ENCODE data around the gene MATR3.
"Not testable (repeated sequence)": the region's sequence is repeated elsewhere in the genome, so short reads cannot be mapped to it uniquely, and the experiment has no call there.

The MATR3 gene

DNA sequence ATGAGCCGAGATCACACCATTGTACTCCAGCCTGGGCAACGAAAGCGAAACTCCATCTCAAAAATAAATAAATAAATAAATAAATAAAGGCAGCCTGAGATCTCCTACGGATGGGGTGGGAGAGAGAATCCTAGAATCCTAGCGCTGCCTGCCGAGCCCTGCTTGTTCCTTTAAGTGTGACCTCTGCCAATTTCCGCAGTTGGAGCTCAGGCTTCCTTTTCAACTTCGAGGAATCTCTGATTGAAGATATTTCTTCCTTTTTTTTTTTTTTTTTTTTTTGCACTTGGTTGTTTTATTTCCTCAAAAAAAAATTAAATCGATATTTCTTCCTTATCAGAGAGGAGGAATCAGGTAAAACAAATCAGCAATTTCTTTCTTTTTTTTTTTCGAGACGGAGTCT, 27.3 kb upstream of the MATR3 start:
- Histone ChIP-seq H3K27ac (no peak overlapping the region), H3K4me3 (no peak overlapping the region)
- TF ChIP-seq, protein P1, sequence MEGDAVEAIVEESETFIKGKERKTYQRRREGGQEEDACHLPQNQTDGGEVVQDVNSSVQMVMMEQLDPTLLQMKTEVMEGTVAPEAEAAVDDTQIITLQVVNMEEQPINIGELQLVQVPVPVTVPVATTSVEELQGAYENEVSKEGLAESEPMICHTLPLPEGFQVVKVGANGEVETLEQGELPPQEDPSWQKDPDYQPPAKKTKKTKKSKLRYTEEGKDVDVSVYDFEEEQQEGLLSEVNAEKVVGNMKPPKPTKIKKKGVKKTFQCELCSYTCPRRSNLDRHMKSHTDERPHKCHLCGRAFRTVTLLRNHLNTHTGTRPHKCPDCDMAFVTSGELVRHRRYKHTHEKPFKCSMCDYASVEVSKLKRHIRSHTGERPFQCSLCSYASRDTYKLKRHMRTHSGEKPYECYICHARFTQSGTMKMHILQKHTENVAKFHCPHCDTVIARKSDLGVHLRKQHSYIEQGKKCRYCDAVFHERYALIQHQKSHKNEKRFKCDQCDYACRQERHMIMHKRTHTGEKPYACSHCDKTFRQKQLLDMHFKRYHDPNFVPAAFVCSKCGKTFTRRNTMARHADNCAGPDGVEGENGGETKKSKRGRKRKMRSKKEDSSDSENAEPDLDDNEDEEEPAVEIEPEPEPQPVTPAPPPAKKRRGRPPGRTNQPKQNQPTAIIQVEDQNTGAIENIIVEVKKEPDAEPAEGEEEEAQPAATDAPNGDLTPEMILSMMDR (IDR thresholded peaks at IDR 0.05): no peak
- DNase-seq (ENCODE audit: low spot score): no peak

DNA sequence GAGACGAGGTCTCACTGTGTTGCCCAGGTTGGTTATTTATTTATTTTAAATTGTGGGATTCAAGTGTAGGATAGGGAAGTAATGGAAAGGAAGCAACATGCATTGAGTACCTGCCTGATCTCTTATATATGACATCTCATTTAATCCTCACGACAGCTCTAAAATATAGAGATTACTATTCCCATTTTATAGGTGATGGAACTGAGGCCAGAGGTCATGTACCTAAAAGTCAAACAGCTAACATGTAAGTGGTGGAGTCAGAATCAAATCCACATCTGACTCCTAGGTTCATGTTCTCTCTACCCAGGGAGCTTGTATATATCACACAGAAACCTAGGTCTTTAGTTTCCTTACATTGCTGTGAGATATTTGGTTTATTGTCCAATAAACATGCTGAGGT, 26.1 kb upstream of the MATR3 start:
- H3K4me3 ChIP-seq: no peak overlapping the region
- H3K27ac ChIP-seq: no peak overlapping the region
- TF ChIP-seq, protein P1 (IDR thresholded peaks at IDR 0.05): no peak
- DNase-seq (ENCODE audit: low spot score): no peak

DNA sequence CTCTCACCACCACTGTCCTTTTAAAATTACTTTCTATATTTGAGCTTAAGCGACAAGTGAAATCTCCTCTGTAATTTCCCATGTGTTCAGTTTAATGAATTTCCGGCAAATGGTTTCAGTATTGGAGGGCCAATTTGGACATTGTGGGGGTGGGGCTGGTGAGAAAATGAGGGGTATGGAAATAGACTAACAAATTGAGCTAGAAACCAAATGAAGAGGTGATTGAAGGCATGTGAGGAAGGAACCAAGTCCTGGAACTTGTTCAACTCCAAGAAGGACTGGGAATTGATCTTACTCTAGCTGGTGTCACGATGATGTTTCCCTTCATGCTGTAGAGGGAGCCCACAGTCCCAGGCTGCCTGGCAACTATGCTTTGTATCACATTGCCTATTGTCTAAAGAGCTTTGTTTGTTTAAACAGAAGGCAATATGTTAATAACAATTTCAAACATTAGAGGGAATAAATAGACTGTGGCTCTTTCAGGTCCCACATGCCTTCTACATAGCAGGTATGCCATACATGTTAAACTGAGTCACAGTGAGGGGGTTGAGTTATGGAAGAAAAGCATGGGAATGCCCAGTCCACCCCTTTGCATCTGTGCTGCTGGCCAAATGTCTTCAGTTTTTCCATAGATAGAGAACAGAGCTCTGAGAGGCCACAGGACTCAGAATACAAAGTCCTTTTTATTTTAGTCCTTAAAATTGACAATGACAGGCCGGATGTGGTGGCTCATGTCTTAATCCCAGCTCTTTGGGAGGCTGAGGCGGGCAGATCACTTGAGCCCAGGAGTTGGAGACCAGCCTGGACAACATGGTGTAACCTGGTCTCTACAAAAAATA, 25.0 kb upstream of the MATR3 start:
- TF ChIP-seq, protein P1 (IDR thresholded peaks at IDR 0.05): no peak
- H3K27ac ChIP-seq: no peak overlapping the region
- no peak for DNase-seq (ENCODE audit: low spot score)
- H3K4me3 ChIP-seq: no peak overlapping the region

DNA sequence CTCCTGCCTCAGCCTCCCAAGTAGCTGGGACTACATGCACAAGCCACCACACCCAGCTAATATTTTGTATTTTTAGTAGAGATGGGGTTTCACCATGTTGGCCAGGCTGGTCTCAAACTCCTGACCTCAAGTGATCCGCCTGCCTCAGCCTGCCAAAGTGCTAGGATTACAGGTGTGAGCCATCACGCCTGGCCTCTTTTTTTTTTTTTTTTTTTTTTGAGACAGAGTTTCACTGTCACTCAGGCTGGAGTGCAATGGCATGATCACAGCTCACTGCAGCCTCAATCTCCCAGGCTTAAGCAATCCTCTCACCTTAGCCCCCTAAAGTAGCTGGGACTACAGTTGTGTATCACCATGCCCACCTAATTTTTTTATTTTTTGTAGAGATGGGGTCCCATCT, 22.8 kb upstream of the MATR3 start:
- DNase-seq (ENCODE audit: low spot score); H3K4me3 ChIP-seq; H3K27ac ChIP-seq: not testable (repeated sequence)

DNA sequence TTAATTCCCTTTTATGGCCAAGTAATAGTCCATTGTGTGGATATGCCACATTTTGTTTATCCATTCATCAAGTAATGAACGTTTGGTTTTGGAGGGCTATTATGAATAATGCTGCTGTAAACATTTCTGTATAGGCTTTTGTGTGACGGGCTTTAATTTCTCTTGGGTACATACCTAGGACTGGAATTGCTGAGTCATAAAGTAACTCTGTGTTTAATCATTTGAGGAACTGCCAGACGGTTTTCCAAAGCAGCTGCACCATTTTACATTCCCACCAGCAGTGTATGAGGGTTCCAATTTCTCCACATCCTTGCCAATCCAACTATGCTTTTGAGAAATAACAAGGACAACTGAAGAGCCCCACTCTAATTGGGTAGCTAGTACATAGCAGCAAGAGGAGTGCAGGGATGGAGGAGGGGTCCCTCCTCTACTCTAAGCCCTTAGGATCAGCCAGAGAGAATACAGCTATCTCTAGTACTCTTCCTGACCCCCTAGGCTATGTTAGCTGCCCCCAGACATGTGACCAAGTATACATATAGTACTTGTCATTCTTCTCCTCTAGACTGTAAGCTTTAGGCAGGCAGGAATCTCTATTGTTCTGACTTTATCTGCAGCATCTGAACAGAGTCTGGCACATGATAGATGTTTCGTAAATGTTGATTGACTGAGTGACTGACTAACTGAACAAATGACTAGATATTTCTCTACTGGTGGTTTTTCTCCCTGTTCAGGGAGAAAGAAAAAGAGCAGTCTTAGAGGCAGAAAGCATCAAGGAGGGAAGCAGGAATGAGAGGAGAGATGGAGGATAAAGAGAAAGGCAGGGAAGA, 22.1 kb upstream of the MATR3 start:
- DNase-seq (ENCODE audit: low spot score): no peak
- H3K4me3 ChIP-seq: no peak overlapping the region
- no peak overlapping the region for H3K27ac ChIP-seq
- TF ChIP-seq, protein P1 (IDR thresholded peaks at IDR 0.05): no peak

DNA sequence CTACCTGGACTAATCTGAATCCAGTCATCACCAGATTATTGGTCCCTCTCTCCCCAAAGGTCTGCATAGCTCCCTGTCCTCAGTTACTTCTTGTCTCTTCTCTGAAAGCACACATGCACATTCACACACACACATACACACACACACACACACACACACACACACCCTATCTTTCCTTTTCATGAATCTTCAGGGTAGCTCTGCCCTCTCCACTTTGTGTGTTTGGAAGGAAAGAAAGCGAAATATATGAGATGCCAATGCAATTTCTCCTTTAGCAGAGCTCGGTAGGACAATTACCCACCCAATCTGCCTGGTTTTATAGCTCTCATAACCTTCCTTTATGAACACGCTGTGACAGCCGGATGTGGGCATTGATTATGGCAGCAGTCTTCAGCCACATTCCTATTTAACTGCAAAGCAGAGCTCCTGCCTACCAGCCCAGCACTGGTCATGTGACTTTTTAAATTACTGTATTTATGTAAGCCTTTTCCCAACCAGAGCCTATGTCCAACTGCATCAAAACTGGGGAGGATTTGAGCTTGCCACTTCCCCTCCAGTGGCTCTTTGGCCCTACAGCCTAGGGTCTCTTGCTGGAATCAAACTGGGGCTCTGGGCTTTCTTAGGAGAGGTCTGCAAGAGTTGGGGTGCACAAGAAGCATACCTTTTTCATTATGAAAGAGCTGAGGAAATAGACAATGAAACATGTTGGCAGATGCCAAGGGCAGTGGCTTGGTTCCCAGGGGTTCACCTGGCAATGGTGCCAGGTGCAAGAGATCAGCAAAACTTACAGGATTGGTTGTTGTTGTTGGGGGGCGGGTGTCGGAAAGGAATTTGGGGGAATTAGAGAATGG, 20.8 kb upstream of the MATR3 start:
- TF ChIP-seq, protein P1 (IDR thresholded peaks at IDR 0.05): no peak
- peak overlapping the region; percentile 73 for H3K4me3 ChIP-seq
- DNase-seq (ENCODE audit: low spot score): no peak
- H3K27ac ChIP-seq: peak overlapping the region in 1 of 2 donors; percentile 65

DNA sequence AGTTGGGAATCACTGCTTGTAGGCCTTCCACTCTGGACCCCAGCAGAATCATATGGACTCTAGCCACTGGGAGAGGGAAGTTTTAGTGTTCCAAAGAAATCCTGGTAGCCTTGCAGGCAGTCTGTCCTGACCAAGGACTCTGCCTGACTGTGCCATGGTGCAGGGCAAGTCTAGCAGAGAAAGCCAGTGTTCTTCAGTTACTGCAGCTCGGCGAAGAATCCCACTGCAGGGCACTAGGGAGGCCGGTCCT, 20.3 kb upstream of the MATR3 start:
- DNase-seq (ENCODE audit: low spot score): no peak

More for the DNA sequence above, 20.3 kb upstream of the MATR3 start:
- peak overlapping the region in 1 of 2 donors; percentile 65 for H3K27ac ChIP-seq
- TF ChIP-seq, protein P1 (IDR thresholded peaks at IDR 0.05): no peak
- peak overlapping the region; percentile 73 for H3K4me3 ChIP-seq

All from coronary artery (tissue), 2 donors.